GM18870 (cell line): ENCODE data around the gene NONO.
A peak's percentile ranks its signal among the peaks of the same experiment; 100 is the strongest.
"Not testable (repeated sequence)": the region's sequence is repeated elsewhere in the genome, so short reads cannot be mapped to it uniquely, and the experiment has no call there.

Source experiments
- ATAC-seq: cut with Tn5 transposase; IDR thresholded peaks from one replicate; pipeline ENCODE4 v1.9.1; 2021; ENCODE audit warnings: moderate library complexity; ENCODE audit not compliant: unreplicated experiment

NONO gene

GRCh38 chrX:71282514-71283402 lies 677 bp upstream of the NONO start:
- ATAC-seq: peak; percentile 25

DNA sequence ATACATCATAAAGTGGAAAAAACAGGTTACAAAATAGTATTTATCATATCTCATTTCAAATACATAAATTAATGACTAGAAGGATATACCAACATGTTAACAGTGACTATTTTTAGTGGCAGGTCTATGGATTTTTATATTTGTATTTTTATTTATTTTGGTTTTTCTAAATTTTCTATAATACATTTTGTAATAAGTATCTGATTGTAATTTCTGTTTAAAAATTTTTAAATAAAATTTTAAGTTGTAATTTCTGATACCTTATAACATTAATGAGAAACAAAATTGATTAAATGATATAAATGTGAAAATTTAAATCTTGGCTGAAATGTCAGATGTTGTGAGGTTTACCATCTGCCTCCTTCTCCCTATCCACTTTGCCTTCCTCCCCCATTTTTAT lies 2.5 kb downstream of the NONO start:
- no peak for ATAC-seq

GRCh38 chrX:71291381-71291780 lies 7.9 kb downstream of the NONO start:
- no peak for ATAC-seq

DNA sequence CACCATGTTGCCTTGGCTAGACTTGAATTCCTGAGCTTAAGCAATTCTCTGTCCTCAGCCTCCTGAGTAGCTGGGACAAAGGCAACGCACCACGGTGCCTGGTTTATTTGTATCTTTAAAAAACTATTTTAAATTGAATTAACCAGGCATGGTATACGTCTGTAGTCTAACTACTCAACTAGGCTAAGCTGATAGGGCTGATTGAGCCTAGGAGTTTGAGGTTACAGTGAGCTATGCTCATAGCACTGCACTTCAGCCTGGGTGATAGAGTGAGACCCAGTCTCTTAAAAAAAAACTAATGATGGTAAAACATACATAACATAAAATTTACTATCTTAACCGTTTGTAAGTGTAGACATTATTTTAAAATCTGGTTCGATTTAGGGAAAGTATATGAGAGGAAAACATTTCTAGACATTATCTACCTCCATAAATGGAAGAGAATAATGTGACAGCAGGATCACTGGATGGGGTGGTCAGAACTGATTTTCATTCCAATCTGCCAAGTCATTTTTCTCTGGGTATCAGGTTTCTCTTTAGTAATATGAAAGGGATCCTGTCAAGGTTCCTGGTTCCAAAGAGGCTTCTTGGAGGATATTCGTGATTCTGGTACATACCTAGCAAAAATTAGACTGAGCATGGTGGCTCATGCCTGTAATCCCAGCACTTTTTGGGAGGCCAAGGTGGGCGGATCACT lies 9.4 kb downstream of the NONO start:
- ATAC-seq: no peak

DNA sequence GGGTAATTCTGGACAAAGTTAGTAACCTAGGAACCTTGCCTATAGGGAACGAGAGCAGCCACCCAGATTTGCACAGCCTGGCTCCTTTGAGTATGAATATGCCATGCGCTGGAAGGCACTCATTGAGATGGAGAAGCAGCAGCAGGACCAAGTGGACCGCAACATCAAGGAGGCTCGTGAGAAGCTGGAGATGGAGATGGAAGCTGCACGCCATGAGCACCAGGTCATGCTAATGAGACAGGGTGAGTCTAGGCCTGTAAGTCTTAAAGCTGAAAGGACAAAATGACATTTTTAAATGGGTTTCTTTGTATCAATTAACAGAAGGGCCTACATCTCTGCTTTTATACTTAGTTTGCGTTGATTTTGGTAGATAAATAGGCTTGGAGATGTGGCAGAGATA lies 13.4 kb downstream of the NONO start:
- no peak for ATAC-seq

DNA sequence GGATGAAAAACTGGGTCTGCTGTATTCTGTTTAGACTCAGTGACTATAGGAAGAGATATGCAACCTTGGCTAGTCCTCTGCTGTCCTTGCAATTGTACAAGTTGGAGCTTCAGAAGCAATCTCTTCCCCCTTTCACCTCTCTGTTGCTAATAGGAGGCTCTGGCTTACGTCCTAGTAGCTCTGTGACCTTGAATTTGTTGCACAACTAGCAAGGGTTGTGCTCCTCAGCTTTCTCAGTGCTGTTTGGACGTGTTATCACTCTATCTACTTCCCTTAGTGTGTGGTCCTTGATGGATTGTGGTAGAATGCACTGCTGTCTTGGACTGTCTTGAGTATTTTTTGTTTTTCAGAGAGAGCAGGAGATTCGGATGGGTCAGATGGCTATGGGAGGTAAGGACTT lies 14.7 kb downstream of the NONO start:
- ATAC-seq: no peak

DNA sequence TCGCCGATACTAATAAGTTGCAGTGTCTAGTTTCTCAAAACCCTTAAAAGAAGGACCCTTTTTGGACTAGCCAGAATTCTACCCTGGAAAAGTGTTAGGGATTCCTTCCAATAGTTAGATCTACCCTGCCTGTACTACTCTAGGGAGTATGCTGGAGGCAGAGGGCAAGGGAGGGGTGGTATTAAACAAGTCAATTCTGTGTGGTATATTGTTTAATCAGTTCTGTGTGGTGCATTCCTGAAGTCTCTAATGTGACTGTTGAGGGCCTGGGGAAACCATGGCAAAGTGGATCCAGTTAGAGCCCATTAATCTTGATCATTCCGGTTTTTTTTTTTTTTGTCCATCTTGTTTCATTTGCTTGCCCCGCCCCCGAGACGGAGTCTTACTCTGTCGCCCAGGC lies 16.6 kb downstream of the NONO start:
- not testable (repeated sequence) for ATAC-seq

- ATAC-seq: not testable (repeated sequence)
Observed at GRCh38 chrX:71300495-71300894, 17.1 kb downstream of the NONO start.

DNA sequence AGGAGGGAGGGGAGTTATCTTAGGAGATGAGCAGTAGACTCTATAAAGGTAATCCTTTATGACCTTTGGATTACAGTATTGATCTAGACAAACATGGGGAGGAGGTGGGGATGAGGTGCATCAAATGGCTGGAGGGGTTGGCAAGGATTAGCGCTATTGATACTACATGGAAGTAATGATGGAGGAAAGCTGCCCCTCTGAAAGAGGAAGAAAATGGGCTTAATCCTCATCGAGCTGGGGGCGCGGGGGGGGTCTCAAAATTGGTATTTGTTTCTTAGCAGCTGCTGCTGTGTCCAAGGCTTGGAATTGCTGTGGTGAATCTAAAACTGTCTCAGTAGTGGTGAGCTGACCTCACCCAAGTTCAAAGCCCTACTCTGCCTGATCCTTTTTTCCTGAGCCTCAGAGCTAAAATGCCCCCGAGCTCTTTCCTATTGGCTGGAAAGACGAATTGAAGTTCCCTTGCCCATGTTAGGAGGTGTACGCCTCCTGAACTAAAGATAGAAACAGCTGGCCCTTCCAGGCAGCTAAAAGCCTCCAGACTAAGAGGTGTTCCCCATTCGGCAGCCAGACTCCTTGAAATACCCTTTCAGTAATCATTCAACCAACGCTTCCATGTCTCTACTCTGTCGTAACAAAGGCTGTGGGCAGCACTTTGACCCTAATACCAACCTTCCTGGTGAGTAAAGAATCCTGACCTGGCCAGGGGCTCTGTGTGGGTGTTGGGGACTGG lies 17.9 kb downstream of the NONO start, which contains the start of gene ITGB1BP2:
Gene ITGB1BP2 (plus strand): TSS at position 556 of the 730 bp plus-strand sequence. CDS start 57 bp downstream, at position 613.
- no peak for ATAC-seq

DNA sequence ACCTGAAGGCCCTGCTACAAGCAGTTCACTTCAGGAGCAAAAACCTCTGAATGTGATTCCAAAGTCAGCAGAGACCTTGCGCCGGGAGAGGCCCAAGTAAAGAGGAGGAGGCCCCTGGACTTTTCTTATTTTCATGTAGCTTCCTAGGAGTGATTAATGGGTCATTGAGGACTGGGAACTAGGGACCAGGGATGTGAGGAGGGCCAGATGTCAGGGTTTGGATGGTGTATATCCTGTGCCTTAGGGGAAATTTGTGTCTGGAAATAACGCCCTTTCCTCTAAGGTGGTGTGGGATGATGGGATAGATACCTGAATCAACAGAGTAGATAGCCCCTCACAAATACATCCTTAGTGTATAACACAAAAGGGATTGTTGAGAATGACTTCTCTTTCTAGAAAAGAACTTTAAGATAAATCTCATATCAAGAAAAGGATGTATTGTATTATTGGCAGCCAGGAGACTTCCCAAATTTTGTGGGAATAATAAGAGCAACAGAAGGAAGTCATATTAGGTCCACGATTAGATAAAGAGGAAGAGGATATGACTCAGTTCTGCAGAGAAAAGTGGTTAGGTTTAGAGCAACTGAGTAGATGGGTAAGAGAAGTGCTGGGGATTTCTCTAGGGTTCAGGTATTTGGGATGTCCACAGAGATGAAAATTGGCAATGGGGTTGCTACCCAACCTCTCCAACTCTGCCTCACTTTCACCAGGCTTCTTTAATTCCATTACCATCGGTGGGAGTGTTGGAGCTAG lies 19.2 kb downstream of the NONO start:
- no peak for ATAC-seq

DNA sequence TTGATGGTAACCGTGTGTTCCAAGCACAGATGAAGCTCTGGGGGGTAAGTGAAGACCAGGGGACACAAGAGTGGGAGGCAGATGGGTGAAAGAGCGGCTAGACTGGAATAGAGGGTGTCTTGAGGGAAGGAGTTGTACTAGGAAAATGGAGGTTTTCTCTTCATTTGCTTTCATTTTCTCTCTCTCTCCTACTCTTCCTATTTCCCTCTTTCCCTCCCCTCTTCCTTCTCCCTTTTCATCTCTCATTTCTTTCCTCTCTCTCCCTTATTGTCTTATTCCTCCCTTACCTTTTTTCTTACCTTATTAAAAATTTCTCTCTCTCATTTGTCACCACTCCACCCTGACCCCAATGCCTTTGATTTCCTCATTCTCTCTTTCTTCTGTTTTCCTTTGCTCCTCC lies 21.1 kb downstream of the NONO start:
- no peak for ATAC-seq

DNA sequence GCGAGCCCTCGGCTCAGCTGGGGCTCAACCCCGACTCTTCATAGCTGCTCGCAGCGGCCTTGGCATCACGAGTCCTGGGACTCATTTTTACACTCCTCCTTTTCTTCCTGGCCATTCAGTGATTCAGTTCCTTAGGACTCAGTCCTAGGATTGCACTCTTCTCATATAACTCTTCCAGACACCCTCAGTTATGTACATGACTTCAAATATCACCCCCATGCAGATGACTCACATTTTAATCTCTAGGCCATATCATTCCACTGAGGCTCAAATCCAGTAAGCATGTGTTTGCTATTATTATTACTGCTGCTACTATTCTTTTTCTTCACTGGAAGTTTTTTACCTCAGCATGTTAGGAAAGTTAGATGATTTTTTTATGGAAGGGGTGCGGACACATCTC lies 32.5 kb downstream of the NONO start:
- ATAC-seq: no peak

GRCh38 chrX:71316959-71317358 lies 33.5 kb downstream of the NONO start:
- ATAC-seq: not testable (repeated sequence)

DNA sequence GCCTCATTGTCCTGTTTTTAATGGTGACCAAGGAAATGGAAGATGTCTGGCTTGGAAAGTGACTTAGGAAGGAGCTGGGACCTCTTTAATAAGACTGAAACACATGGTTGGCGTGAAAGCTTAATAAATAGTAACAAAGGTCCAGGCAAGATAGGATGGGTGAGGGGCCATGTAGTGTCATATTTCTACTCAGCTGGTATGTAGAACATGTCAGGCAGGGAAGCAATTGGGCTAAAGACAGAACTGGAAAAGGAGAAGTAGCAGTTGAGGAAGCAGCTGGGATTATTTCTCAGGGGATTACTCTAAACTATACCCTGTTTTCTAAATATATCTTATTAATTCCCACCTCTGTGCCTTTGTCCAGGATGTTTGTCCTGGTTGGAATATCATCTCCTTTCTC lies 36.7 kb downstream of the NONO start:
- ATAC-seq: no peak

- no peak for ATAC-seq
Observed at GRCh38 chrX:71321731-71322130, 38.3 kb downstream of the NONO start.

DNA sequence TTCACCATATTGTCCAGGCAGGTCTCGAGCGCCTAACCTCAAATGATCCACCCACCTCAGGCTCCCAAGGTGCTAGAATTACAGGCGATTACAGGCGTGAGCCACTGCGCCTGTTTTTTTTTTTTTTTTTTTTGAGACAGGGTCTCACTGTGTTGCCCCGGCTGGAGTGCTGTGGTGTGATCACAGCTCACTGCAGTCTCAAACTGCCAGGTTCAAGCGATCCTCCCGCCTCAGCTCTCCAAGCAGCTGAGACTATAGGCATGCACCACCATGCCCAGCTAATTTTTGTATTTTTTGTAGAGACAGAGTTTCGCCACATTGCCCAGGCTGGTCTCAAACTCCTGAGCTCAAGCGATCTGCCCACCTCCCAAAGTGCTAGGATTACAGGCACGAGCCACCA lies 41.0 kb downstream of the NONO start:
- not testable (repeated sequence) for ATAC-seq

GRCh38 chrX:71326394-71326793 lies 43.0 kb downstream of the NONO start:
- no peak for ATAC-seq

DNA sequence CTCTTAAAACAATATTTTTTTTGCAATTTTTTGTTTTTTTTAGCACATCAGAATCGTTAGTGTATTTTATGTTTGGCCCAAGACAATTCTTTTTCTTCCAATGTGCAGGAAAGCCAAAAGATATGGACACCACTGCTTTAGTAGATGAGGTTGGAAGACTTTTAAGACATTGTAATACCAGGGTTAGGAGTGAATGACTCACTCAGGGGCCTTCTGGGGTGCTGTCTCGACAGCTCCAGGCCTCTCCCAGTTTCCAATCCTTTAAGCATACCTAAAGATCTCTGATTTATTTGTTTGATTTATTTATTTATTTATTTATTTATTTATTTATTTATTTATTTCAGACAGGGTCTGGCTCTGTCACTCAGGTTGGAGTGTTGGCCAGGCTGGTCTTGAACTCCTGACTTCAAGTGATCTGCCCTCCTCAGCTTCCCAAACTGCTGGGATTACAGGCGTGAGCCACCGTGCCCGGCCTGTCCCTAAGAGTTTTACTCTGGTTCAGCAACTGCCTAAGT lies 65.8 kb downstream of the NONO start:
- ATAC-seq: not testable (repeated sequence)

GRCh38 chrX:71349867-71350266 lies 66.4 kb downstream of the NONO start:
- ATAC-seq: not testable (repeated sequence)
